ENCODE data around the gene PPIP5K1.

PPIP5K1 gene

DNA sequence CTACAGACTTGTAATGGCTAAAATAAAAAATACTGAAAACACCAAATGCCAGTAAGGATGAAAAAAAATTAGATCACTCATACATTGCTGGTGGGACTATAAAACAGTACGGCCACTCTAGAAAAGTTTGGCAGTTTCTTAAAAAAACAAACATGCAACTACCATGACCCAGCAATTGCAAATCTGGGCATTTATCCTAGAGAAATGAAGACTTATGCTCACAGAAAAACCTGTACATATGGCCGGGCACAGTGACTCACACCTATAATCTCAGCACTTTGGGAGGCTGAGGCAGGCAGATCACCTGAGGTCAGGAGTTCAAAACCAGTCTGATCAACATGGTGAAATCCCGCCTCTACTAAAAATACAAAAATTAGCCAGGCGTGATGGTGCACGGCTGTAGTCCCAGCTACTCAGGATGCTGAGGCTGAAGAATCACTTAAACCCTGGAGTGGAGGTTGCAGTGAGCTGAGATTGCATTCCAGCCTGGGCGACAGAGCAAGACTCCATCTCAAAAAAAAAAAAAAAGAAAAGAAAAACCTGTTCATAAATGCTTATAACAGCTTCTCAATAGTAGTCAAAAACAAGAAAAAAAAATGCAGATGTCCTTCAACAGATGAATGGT lies 102.6 kb downstream of the PPIP5K1 start:
- TF ChIP-seq, protein P1, sequence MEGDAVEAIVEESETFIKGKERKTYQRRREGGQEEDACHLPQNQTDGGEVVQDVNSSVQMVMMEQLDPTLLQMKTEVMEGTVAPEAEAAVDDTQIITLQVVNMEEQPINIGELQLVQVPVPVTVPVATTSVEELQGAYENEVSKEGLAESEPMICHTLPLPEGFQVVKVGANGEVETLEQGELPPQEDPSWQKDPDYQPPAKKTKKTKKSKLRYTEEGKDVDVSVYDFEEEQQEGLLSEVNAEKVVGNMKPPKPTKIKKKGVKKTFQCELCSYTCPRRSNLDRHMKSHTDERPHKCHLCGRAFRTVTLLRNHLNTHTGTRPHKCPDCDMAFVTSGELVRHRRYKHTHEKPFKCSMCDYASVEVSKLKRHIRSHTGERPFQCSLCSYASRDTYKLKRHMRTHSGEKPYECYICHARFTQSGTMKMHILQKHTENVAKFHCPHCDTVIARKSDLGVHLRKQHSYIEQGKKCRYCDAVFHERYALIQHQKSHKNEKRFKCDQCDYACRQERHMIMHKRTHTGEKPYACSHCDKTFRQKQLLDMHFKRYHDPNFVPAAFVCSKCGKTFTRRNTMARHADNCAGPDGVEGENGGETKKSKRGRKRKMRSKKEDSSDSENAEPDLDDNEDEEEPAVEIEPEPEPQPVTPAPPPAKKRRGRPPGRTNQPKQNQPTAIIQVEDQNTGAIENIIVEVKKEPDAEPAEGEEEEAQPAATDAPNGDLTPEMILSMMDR (IDR thresholded peaks at IDR 0.05; ENCODE audit: low read depth, low read length): no peak
- TF ChIP-seq MYC (IDR thresholded peaks at IDR 0.05; ENCODE audit: low read depth, low read length): no peak
- TF ChIP-seq POLR2A (IDR thresholded peaks at IDR 0.05; ENCODE audit: extremely low read depth, insufficient read length): no peak
- TF ChIP-seq, protein P2, sequence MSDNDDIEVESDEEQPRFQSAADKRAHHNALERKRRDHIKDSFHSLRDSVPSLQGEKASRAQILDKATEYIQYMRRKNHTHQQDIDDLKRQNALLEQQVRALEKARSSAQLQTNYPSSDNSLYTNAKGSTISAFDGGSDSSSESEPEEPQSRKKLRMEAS (IDR thresholded peaks at IDR 0.05; ENCODE audit: low read depth, low read length): no peak

DNA sequence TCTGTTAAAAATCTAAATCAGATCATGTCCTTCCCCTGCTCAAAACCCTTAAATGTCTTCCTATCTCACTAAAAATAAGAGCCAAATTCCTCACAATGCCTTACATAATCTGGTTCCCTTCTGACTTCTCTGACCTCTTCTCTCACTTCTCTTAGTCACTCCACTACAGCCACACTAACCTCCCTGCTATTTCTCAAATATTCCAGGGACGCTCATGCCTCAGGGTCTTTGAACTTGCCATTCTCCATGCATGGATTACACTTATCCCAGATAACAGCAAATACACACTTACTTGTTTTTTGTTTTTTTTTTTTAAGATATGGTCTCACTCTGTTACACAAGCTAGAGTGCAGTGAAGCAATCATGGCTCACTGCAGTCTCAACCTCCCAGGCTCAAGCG lies 105.6 kb downstream of the PPIP5K1 start:
- H3K4me3 ChIP-seq (ENCODE audit: low read depth, low read length): no peak overlapping the region
- TF ChIP-seq MYC (IDR thresholded peaks at IDR 0.05; ENCODE audit: low read depth, low read length): no peak
- TF ChIP-seq, protein P1 (IDR thresholded peaks at IDR 0.05; ENCODE audit: low read depth, low read length): no peak
- TF ChIP-seq, protein P2 (IDR thresholded peaks at IDR 0.05; ENCODE audit: low read depth, low read length): no peak
- no peak for TF ChIP-seq POLR2A (IDR thresholded peaks at IDR 0.05; ENCODE audit: extremely low read depth, insufficient read length)
- DNase-seq (ENCODE audit: low read depth): no peak

More for the DNA sequence above, 102.6 kb downstream of the PPIP5K1 start:
- DNase-seq (ENCODE audit: low read depth): no peak
- no peak overlapping the region for H3K4me3 ChIP-seq (ENCODE audit: low read depth, low read length)

Data from NB4 (cell line).